Stimulated activated CD8-positive, alpha-beta memory T cell treated with anti-CD3 and anti-CD28 coated beads, Interleukin-7, amount 100 ng/mL, for 4 hours (primary cell): ENCODE measurements around the gene EEFSEC.

ENCODE experiments used
- DNase-seq, 2 donors: peaks; one replicate each; pipeline ENCODE4 v3.0.0-alpha.2; 2020; ENCODE audit warnings: low read depth in 2 of 2

Gene EEFSEC

DNA sequence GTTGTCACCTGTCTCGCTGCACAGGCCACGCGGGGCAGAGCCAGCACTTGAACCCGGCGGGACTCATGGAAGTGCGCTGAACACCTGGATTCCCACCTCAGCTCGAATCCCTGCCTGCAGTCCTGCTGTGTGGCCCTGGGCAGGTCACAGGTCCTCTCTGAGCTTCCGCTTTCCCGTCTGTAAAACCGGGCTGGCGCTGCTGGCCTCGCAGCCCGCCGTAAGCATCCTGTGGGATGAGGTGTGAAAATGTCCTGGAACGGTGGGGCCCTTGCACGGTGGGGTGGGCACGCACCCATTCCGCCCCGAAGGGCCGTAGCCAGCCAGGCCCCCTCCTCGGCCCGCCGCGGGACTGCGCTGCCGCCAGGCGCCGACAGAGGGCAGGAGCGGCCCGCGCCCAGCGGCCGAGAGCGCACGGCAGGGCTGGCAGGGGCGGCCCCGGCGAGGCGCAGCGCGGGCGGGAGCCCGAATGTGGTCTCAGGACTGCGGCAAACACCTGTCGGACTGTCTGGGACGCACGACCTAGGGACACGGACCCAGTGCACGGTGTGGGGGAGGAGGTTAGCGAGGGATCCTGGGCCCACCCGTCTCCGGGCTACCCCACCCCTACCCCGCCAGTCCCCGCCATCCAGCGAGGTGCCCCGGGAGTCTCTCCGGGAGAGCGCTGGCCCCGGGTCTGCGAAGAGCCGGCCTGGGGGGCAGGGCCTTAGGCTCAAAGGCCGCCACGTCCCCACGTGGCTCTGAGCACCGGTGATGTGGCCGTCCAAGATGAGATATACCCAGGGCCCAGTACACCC is 273.0 kb downstream of the EEFSEC start:
- peak; percentile 1 to 34 for DNase-seq

DNA sequence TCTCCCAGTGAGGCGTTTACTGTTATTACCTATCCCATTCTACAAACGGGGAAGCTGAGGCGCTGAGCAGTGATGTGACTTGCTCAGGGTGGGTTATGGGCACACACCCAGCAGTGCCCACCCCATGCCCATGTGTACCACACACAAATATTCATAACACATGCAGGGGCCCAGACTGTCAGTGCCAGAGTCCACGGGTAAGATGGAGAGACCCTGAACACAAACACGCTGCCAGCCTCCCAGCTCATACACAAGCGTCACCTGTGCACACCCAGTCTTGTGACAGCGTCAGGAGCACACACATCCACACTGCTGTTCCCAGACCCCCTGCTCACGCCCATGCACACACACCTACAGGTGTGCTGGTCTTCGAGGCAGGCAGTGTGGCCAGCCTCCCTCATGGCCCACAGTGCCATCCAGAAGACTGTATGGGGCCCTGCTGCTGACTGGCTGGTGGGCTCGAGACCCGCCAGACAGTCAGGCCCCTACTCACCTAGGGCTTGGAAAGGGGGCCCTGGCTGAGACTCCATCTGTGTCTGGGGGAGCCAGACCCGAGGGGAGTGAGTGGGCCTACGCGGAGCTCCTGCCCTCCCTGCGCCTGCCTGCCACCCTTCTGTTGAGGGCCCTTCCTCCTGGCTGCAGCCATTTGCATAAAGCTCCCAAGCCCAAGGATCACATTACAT is 274.0 kb downstream of the EEFSEC start:
- no peak for DNase-seq

DNA sequence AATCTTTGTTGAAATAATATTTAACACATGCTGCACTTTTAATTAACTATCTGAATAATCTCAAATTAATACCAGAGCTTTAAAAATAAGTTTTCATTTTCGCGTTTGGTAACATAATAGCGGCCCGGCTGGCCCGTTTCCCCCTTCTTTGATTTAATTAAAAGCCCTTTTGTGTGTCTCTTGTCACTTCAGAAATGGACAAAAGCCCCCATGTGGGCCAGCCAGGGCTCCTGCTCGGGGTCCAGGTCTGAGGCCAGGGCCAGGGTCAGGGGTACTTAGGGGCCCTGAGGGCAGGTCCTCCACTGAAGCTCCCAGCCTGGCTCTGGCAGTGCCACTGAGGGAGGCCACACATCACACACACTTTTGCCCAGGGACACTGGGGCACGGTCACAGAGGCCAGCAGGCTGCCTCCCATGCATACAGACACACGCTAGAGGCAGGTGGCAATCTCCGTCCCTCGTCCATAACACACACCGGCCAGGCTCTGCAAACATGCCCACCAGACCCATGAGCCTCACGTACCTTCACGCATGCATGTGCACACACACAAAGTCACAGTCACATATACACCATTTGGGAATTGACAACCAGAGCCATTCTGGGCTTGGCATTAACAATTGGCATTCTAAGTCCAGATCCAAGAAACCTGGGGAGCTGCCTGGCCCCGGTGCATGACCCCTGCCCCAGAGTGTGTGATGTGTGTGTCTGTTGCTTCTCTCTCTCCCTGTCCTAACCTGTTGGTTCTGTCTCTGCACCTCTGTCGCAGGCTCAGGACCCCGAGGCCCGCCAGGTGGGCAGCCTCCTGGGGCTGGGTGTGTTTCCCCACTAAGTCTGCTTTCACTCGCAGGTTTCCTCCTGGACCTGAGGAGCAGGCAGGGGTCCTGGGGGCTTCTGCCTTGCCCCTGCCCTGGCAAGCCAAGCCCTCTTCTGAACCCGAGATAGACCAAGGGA is 274.9 kb downstream of the EEFSEC start:
- no peak for DNase-seq

DNA sequence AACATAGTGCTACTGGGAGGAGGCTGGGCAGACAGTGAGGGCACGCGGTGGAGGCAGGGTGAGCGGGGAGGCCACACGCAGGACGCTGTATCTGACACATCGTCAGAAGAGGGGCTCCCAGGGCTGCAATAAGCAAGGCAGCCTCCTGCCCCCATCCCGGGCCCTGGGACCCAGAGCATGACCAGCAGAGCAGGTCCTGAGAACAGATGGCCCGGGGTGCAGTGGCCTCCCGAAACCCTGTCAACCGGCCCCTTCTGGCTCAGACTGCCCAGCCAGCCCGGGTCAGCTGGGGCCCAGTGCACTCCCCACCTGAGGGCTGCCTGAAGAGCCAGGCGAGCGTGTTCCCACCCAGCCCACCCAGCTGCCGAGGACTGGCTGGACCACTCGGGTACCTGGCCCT is 276.0 kb downstream of the EEFSEC start:
- DNase-seq: no peak

DNA sequence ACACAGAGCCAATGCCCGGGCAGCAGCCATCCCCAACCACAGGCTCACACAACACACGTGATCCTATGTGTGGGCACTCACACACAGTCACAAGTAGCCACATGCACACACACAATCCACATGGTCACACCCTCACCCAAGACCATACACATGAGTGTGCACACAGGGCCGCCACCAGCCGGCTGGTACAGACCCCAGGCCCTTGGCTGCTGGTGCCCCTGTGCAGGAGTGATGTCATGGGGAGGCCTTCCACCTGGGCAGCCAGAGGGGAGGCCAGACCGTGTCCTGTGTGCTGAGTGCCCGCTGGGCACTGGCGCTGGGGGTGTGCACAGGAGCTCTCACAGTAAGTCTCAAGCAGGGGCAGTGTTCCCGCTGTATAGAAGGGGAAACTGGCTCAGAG is 276.5 kb downstream of the EEFSEC start:
- no peak for DNase-seq

DNA sequence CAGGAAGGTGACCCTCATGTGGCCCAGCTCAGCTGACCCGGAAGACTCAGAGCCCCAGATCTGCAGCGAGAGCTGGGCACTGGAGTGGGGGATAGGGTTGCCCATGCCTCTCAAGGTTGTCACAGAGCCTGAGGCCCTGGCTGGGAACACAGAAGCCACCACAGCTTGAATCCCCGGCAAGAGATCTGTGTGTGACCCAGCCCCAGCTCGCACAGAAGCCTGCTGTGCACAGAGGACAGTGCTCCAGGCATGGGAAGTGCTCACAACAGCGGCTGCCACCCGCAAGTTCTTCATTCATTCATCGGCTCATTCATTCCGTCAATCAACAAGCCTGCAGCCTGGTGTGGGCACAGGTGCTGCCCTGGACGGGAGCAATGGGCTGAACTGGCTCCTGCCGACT is 277.0 kb downstream of the EEFSEC start:
- no peak for DNase-seq

DNA sequence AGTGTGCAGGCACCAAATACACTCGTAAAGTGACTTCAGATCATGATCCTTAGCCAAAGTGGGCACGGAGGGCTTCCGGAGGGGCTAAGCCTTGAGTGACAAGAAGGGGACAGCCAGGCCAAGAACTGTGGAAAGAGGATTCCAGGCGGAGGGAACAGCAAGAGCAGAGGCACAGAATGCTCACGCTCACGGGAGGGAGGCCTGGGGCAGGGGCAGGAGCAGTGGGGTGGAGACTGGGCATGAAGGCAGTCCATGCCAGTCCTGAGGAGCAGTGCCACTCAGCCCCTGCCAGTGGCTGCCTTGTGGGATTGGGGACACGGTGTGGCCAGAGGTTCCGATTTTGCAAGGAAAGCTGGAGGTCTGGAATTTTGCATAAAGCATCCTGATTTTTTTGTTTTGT is 277.4 kb downstream of the EEFSEC start:
- DNase-seq: no peak

DNA sequence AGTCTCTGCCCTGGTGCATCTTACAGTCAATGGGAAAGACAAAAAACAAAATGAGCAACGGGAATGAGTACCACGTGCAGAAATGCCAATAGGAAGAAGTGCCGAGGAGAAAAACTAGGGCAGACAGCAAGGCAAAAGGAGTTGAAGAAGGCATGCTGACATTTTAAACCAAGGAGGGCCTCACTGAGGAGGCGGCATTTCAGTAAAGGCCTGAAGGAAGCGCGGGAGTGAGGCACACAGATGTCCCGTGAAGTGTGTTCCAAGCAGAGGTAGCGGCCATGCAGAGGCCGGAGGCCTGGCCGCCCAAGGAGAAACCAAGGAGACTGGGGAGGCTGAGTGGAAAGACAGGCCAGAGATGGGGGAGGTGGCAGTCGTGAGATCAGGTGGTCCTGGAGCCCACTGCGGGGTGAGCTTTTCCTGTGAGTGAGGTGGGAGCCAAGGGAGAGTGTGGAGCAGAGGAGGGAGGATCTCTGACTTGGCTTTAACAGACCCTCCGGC is 278.6 kb downstream of the EEFSEC start:
- DNase-seq: no peak

DNA sequence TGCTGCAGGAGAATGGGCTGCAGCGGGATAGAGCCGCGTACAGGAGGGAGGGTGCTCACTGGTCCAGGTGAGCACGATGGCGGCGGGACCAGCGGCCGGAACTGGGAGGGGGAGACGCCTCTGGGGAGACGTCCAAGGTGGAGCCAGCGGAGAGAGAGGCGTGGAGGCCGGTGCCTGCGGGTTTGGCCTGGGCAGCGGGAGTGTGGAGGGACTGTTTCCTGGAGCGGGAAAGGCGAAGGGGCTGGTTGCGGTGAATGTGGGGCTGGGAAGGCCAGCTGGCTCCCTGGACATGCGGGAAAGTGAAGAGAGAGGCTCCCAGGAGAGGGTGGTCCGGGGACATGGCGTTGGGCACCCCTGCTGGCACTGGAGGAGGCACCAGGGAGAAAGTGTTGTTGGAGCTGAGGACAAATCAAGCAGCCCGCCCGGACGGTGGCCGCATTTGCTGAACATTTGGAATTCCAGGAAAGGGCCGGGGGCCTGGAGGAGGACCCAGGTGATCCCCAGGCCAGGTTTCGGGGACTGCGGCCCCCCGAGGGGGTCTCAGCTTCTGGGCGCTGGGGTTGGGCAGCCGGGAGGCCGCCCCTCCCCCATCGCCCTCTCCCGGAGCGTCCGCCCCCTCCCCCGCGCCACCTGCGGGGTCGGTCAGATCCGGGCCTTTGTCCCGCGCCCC is 279.2 kb downstream of the EEFSEC start:
- DNase-seq: no peak

DNA sequence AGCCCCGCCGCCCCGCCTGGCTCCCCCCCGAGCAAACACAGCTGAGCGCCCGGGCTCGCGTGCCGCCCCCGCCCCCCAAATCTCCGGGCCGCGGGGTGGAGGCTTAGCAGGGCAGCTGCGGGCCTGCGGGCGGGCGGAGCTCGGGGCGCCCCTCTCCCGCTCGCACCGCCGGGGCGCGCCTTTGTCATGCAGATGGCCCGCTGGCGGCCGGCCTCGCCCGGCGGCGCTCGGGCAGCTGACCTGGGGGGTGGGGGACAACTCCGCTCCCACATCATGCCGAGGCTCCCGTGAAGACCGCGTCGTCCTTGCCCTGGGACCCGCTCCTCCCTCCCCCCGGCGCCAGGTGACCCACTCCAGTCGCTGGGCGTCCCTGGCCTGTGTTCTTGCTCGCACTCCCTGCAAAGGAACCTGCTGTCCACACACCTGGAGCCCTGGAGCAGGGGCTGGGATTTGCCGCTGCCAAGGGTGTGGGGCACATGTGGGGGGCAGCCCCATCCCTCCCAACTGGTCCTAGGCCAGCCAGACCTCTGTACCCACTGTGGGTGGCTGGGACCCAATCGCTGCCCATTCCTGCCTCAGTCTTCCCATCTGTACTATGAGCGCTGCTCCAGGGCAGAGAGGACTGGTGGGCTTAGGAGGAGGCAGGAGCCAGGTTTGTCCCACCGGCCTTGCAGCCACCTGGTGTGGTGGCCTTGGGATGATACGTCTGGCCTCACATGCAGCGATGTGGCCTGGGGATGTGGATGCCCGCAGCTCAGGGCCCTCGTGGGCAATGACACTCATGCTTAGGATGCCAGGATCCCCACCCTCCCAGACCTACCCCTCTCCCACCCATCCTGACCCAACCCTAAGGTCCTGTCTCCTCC is 279.9 kb downstream of the EEFSEC start:
- DNase-seq: no peak

DNA sequence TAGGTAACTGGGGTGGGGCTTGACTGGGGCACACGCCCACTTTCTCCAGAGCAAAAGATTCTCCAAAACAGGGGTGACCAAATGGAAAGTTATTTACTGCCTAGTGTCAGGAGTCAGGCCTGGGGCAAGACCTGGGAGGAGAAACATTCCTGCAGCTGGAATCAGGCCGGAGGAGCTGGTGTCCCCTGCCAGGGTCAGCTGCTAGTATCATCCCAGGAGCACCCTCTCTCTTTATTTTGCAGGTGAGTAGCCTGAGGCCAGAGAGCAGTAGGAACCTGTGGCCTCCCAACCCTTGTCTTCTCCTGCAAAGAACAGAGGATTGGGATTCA is 280.5 kb downstream of the EEFSEC start:
- DNase-seq: no peak

DNA sequence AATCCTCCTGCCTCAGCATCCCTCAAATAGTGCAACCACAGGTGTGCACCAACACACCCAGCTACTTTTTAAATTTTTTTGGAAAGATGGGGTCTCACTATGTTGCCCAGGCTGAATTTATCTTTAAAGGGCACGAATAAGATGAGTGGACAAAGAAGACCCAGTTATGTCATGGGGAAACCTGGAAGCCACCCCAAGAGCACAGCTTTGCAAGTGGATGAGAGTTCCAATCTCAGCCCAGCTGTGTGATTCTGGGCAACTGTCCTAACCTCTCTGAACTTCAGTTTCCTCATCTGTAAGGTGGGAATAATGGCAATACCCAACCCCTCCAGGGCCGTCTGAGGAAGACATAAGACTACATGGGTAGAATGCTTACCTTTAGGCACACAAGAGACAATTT is 281.2 kb downstream of the EEFSEC start:
- no peak for DNase-seq

DNA sequence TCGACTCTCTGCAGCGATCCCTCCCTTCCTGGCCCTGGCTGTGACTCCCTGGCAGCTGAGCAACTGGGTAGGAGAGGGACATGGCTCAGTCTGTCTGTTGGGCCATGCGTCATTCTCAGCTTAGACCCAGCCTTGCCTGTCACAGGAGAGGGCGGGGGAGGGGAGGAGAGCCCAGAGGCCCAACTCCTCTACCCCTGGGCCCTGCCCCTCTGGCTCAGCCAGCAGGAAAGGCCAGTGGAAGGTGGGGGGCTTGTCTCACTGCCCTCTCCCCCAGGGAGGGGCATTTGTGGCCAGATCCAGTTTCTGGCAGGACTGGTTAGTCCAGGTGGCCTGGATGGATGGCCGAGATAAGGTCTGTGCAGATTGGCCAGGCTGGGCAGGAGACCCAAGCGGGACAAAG is 281.8 kb downstream of the EEFSEC start:
- no peak for DNase-seq

DNA sequence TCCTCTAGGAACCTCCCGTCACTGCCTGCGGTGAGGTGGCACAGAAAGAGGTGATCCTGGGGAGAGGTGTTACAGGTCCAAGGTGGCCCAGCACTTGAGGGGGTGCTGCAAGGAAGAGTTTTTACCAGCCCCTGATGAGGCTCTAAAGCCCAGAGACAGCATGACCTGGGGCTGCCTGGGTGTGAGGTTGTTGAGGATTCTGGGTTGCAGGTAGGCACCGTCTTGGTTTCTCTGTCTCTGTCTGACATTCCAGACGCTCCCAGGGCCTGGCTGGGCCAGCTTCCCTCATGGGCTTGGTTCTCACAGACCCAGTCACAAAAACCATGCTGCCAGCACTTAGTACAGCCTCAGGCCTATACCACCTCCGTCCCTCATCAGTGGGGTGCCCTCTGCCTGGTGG is 282.3 kb downstream of the EEFSEC start:
- DNase-seq: no peak

DNA sequence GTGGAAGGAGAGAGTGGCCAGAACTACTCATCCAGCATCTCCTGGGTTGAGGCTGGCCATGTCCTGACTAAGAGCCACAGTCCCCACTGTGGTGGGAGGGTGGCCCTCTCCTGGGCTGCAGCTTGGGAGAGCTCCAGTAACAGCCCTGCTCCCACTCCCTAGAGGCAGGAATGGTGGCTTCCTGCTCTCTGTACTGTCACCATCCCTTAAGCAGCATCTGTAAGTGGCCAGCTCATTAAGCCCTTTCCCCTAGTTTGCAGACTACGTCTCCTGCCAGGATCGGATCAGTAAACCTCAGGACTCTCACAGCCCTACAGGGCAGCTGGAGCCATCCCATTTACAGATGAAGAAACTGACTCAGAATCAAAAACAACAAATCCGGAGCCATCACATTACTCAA is 282.9 kb downstream of the EEFSEC start:
- no peak for DNase-seq

DNA sequence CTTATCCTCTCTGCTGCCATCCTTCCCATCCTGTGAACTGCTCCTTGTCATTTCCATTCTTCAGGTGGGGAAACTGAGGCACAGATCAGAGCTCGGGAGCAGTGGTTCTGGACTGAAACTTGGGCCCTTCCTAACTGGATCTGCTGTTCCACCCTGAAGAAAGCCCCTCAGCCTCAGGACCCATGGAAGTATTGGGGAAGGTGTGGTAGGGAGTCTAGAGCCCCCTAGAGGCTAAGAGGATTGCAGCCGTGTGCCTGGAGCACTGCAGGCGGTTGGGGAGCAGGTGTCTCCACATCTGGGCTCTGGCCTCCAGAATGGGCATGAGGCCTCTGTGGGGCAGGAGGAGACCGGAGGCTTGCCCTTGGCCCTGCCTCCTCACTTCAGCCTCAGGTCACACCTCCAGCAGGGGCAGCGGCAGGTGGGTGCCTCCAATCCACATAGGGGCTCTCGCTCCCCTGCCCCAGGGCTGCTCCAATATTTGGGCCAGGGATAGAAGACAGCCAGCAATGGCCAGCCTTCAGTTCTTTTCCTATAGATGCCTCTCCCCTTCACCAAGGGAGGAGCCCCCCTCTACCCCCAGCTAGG is 285.3 kb downstream of the EEFSEC start:
- DNase-seq: no peak

DNA sequence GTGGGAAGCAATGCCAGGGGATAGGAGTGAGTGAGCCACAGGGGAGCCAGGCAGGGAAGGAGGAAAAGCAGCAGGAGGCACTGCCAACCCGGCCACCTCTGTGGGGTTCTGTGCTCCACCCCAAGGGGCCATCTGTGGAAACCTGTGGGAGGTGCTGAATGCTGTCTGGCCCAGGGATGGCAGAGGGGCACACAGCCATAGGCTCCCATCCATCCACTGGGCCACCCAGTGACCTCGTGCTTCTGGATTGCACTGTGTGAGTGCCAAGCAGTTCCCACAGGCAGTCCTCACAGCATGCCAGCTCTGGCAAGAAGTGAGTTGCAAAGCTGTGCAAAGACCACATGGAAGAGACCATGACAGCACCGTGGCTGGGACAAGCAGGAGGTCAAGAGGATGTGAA is 285.9 kb downstream of the EEFSEC start:
- DNase-seq: no peak

DNA sequence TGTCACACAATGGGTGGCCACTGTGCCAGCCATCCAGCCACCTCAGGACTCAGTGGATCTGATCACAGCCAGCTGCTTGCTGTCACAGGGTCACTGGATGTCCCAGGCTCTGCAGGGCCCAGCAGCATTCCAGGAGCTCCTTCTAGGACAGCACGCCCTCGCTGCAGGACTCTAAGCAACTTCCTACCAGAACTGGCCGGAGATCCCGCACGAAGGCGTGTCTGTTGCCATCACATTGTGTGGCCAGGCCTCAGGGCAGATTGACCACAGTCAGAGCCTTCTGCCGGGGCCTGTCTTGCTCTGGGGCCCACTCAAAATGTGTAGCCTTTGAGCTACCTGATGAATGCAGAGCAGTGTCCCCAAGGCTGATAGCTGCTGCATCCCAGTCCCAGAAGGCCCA is 288.8 kb downstream of the EEFSEC start:
- no peak for DNase-seq

DNA sequence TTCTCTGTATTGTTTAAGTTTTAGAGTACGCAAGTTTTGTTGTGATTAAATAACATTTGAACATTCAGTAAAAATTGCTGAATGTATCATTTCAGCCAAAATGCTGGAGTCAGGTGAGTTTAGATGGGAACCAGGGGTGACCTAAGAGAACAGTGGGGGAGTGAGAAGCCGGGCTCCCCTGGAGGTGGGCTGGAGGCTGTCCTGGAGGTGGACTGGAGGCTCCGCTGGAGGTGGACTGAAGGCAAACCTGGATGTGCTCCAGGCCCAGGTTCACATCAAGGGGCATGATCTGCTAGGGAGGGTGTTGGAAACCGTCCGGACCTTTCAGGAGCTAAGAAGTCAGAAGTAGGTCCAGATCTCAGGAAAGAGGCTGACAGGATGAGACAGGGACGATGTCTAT is 289.7 kb downstream of the EEFSEC start:
- DNase-seq: no peak

DNA sequence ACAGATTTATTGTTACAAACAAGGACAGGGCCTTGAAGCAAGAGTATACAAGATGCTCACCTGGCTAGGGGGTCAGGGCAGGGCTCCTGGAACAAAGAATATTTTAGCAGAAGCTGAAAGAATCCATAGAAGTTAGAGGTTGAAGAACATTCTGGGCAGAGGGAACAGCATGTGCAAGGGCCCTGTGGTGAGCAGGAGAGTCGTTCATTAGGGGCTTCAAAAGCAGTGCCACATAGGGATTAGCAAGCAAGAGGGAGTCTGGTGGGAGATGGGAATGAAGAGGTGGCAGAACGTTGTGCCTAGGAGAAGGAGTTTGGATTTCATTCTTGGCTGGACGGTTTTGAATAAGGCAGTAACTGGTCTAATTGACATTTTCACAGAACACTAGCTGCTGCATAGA is 290.5 kb downstream of the EEFSEC start:
- DNase-seq: no peak

DNA sequence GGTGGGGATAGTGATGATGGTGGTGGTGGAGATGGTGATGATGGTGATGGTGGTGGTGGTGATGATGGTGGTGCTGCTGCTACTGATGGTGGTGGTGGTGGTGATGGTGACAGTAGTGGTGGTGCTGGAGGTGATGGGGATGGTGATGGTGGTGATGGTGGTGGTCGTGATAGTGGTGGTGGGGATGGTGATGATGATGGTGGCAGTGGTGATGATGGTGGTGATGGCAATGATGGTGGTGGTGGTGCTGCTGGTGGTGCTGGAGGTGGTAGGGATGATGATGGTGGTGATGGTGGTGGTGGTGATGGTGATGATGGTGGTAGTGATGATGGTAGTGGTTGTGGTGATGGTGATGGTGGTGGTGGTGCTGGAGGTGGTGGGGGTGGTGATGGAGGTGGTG is 292.1 kb downstream of the EEFSEC start:
- DNase-seq: no peak
